ENCODE data around the gene ATP10B. TPM values are rescaled to one million over a fixed set of nuclear protein-coding genes. Genes with fewer than 3 reads are reported as not detected.

Gene ATP10B
- total RNA-seq, 2 experiments from 2014 or later = not detected

- no peak overlapping the region for H3K4me3 Mint-ChIP-seq
- TF ChIP-seq CTCF (IDR thresholded peaks at IDR 0.05) = no peak
- no peak overlapping the region for H3K4me3 ChIP-seq (ENCODE audit: low read length)
- peaks cover 8% of the 10 kb centered on the region for H3K27me3 Mint-ChIP-seq
- intact Hi-C loops (cut with DNase I, micrococcal nuclease) = no loop called here
- POLR2A ChIA-PET = no interaction called here
- H3K36me3 ChIP-seq (ENCODE audit: insufficient read depth, low read length) = no peaks in the 10 kb centered on the region
- no peaks in the 10 kb centered on the region for H3K9me3 ChIP-seq (ENCODE audit: control insufficient read depth in 1 of 2, insufficient read depth in 1 of 2, low read length in 2 of 2)
- no peaks in the 10 kb centered on the region for H3K4me1 ChIP-seq (ENCODE audit: insufficient read depth, low read length)
- H3K36me3 Mint-ChIP-seq (ENCODE audit: low read depth) = no peaks in the 10 kb centered on the region
- ATAC-seq (ENCODE audit: poor library complexity) (no peak), DNase-seq (no peak)
- H3K4me1 Mint-ChIP-seq (ENCODE audit: low read depth) = no peaks in the 10 kb centered on the region
- H3K27me3 ChIP-seq (ENCODE audit: control insufficient read depth in 1 of 2, insufficient read depth in 2 of 2, low read length in 2 of 2) = no peaks in the 10 kb centered on the region
- H3K9me3 Mint-ChIP-seq = no peaks in the 10 kb centered on the region
- CTCF ChIA-PET = no interaction called here
- no peak overlapping the region for H3K27ac Mint-ChIP-seq
- no peak overlapping the region for H3K27ac ChIP-seq (ENCODE audit: low read depth in 1 of 2, low read length in 2 of 2)
Observed at GRCh38 chr5:160641405-160641804, 210.6 kb downstream of the ATP10B start.

- no peak overlapping the region for H3K4me3 ChIP-seq (ENCODE audit: low read length)
- CTCF ChIA-PET = no interaction called here
Observed at GRCh38 chr5:160640406-160640805, 211.6 kb downstream of the ATP10B start.

GRCh38 chr5:160638161-160638742 lies 213.8 kb downstream of the ATP10B start:
- H3K4me3 Mint-ChIP-seq = no peak overlapping the region
- intact Hi-C loops (cut with DNase I, micrococcal nuclease) = no loop called here

More at GRCh38 chr5:160640406-160640805, 211.6 kb downstream of the ATP10B start:
- TF ChIP-seq CTCF (IDR thresholded peaks at IDR 0.05) = no peak
- no peak for ATAC-seq (ENCODE audit: poor library complexity)
- Histone ChIP-seq H3K27ac (ENCODE audit: low read depth in 1 of 2, low read length in 2 of 2) (no peak overlapping the region), H3K36me3 (ENCODE audit: insufficient read depth, low read length) (no peaks in the 10 kb centered on the region), H3K4me1 (ENCODE audit: insufficient read depth, low read length) (no peaks in the 10 kb centered on the region), H3K9me3 (ENCODE audit: control insufficient read depth in 1 of 2, insufficient read depth in 1 of 2, low read length in 2 of 2) (no peaks in the 10 kb centered on the region), H3K27me3 (ENCODE audit: control insufficient read depth in 1 of 2, insufficient read depth in 2 of 2, low read length in 2 of 2) (no peaks in the 10 kb centered on the region)
- Mint-ChIP-seq H3K9me3 (no peaks in the 10 kb centered on the region), H3K27me3 (peaks cover 8% of the 10 kb centered on the region), H3K4me1 (ENCODE audit: low read depth) (no peaks in the 10 kb centered on the region), H3K4me3 (no peak overlapping the region), H3K36me3 (ENCODE audit: low read depth) (no peaks in the 10 kb centered on the region), H3K27ac (no peak overlapping the region)
- intact Hi-C loops (cut with DNase I, micrococcal nuclease) = no loop called here
- no peak for DNase-seq
- POLR2A ChIA-PET = no interaction called here

More at GRCh38 chr5:160638161-160638742, 213.8 kb downstream of the ATP10B start:
- no peak for TF ChIP-seq CTCF (IDR thresholded peaks at IDR 0.05)
- DNase-seq (no peak), ATAC-seq (ENCODE audit: poor library complexity) (no peak)
- no peak overlapping the region for H3K4me3 ChIP-seq (ENCODE audit: low read length)
- ChIA-PET CTCF (no interaction called here), POLR2A (no interaction called here)
- no peaks in the 10 kb centered on the region for H3K36me3 ChIP-seq (ENCODE audit: insufficient read depth, low read length)
- no peak overlapping the region for H3K27ac Mint-ChIP-seq
- H3K4me1 ChIP-seq (ENCODE audit: insufficient read depth, low read length) = no peaks in the 10 kb centered on the region
- H3K36me3 Mint-ChIP-seq (ENCODE audit: low read depth) = no peaks in the 10 kb centered on the region
- H3K4me1 Mint-ChIP-seq (ENCODE audit: low read depth) = no peaks in the 10 kb centered on the region
- H3K27me3 ChIP-seq (ENCODE audit: control insufficient read depth in 1 of 2, insufficient read depth in 2 of 2, low read length in 2 of 2) = no peaks in the 10 kb centered on the region
- no peaks in the 10 kb centered on the region for H3K9me3 ChIP-seq (ENCODE audit: control insufficient read depth in 1 of 2, insufficient read depth in 1 of 2, low read length in 2 of 2)
- H3K27me3 Mint-ChIP-seq = peaks cover 8% of the 10 kb centered on the region
- H3K9me3 Mint-ChIP-seq = no peaks in the 10 kb centered on the region
- H3K27ac ChIP-seq (ENCODE audit: low read depth in 1 of 2, low read length in 2 of 2) = no peak overlapping the region
